K562 (cell line): ENCODE results near the gene STEAP2. TPM values are rescaled to one million over a fixed set of nuclear protein-coding genes. Genes with fewer than 3 reads are reported as not detected.

Experiments
- ARID1B ChIP-seq: fragments of 450-650 bp; IDR thresholded peaks from 2 replicates; pipeline ENCODE4 v1.6.1; 2016; ENCODE audit warnings: antibody characterized with exemption, mild to moderate bottlenecking, inconsistent platforms
- BRCA1 ChIP-seq, 2 experiments: fragments of 450-650 bp in 1 of 2; sonication (generic) in 1 of 2; formaldehyde crosslinking in 1 of 2; IDR thresholded peaks; 2 replicates each; pipeline versions ENCODE4 v1.5.0 to v1.6.1; 2017 to 2020; ENCODE audit warnings: mild to moderate bottlenecking in 1 of 2, missing genetic modification reagents in 1 of 2
- CBX1 ChIP-seq: sonication (generic); IDR thresholded peaks from 2 replicates; pipeline ENCODE4 v1.6.1; 2016; ENCODE audit warnings: antibody characterized with exemption, low read depth, mild to moderate bottlenecking
- CBX5 ChIP-seq: IDR thresholded peaks from 2 replicates; pipeline ENCODE4 v1.6.1; 2014; ENCODE audit warnings: low read depth, borderline replicate concordance
- CEBPB ChIP-seq: fragments of 450-650 bp; IDR thresholded peaks from 2 replicates; pipeline ENCODE4 v1.6.1; 2016; ENCODE audit warnings: missing genetic modification characterization, missing compliant biosample characterization
- CREB1 ChIP-seq, 2 experiments: sonication (generic) in 1 of 2; formaldehyde crosslinking in 1 of 2; IDR thresholded peaks; 2 replicates each; pipeline versions ENCODE4 v1.6.1 to v1.8.0; 2012 to 2022; ENCODE audit warnings: inconsistent platforms in 1 of 2, mild to moderate bottlenecking in 1 of 2, missing genetic modification reagents in 1 of 2, moderate library complexity in 1 of 2
- CTBP1 ChIP-seq: fragments of 450-650 bp; IDR thresholded peaks from 2 replicates; pipeline ENCODE4 v1.6.1; 2016; ENCODE audit warnings: borderline replicate concordance
- EP400 ChIP-seq: fragments of 450-650 bp; IDR thresholded peaks from 2 replicates; pipeline ENCODE4 v1.6.1; 2017; ENCODE audit warnings: antibody characterized with exemption, mild to moderate bottlenecking, moderate library complexity
- ESRRB ChIP-seq: fragments of 250-450 bp; sonication (Bioruptor Pico); IDR thresholded peaks from 2 replicates; pipeline ENCODE4 v1.5.0; 2020; ENCODE audit warnings: mild to moderate bottlenecking, moderate library complexity, borderline replicate concordance
- HCFC1 ChIP-seq: IDR thresholded peaks from 2 replicates; pipeline ENCODE4 v1.6.1; 2012; ENCODE audit warnings: low read depth, low read length, improper control_type of control experiment
- HEY1 ChIP-seq: fragments of 250-450 bp; sonication (Bioruptor Pico); IDR thresholded peaks from 2 replicates; pipeline ENCODE4 v1.5.0; 2020; ENCODE audit warnings: mild to moderate bottlenecking, moderate library complexity, borderline replicate concordance
- ILF3 ChIP-seq: fragments of 450-650 bp; IDR thresholded peaks from 2 replicates; pipeline ENCODE4 v1.6.1; 2018; ENCODE audit warnings: antibody characterized with exemption, mild to moderate bottlenecking, moderate library complexity, borderline replicate concordance
- L3MBTL2 ChIP-seq: fragments of 450-650 bp; IDR thresholded peaks from 2 replicates; pipeline ENCODE4 v1.6.1; 2016; ENCODE audit warnings: mild to moderate bottlenecking, moderate library complexity
- MCM3 ChIP-seq: fragments of 450-650 bp; IDR thresholded peaks from 2 replicates; pipeline ENCODE4 v1.6.1; 2016
- MYC ChIP-seq, 2 experiments: fragments of 250-450 bp in 1 of 2; sonication (Bioruptor Pico) in 1 of 2; IDR thresholded peaks; 2 replicates each; pipeline versions ENCODE4 v1.5.1 to v1.6.1; 2012 to 2021; ENCODE audit warnings: low read depth in 2 of 2, borderline replicate concordance in 1 of 2, improper control_type of control experiment in 1 of 2, low read length in 1 of 2, mild to moderate bottlenecking in 1 of 2, moderate library complexity in 1 of 2
- NCOA4 ChIP-seq: fragments of 450-650 bp; IDR thresholded peaks from 2 replicates; pipeline ENCODE4 v1.6.1; 2018; ENCODE audit warnings: mild to moderate bottlenecking; ENCODE audit not compliant: partially characterized antibody
- NFXL1 ChIP-seq: fragments of 450-650 bp; formaldehyde crosslinking; IDR thresholded peaks from 2 replicates; pipeline ENCODE4 v1.4.0; 2021; ENCODE audit warnings: mild to moderate bottlenecking
- NR2C1 ChIP-seq, 2 experiments: fragments of 450-650 bp; IDR thresholded peaks; 2 replicates each; pipeline ENCODE4 v1.6.1; 2017; ENCODE audit warnings: mild to moderate bottlenecking in 2 of 2, antibody characterized with exemption in 1 of 2, inconsistent platforms in 1 of 2, missing compliant biosample characterization in 1 of 2, missing genetic modification characterization in 1 of 2
- OTX1 ChIP-seq: fragments of 450-650 bp; formaldehyde crosslinking; IDR thresholded peaks from 2 replicates; pipeline ENCODE4 v1.4.0; 2022; ENCODE audit warnings: mild to moderate bottlenecking
- SMAD3 ChIP-seq: fragments of 450-650 bp; formaldehyde crosslinking; conservative IDR thresholded peaks from 2 replicates; pipeline ENCODE4 v1.4.0; 2020; ENCODE audit warnings: mild to moderate bottlenecking
- SMARCC2 ChIP-seq: fragments of 450-650 bp; IDR thresholded peaks from 2 replicates; pipeline ENCODE4 v1.6.1; 2017; ENCODE audit warnings: antibody characterized with exemption, moderate library complexity, mild to moderate bottlenecking, low read depth
- SRSF7 ChIP-seq: fragments of 200-400 bp; formaldehyde crosslinking; optimal IDR thresholded peaks from 2 replicates; pipeline ENCODE3; 2017; ENCODE audit warnings: mild to moderate bottlenecking, low read depth, low read length
- XRCC5 ChIP-seq: fragments of 200-400 bp; formaldehyde crosslinking; IDR thresholded peaks from 2 replicates; pipeline ENCODE4 v1.6.1; 2017; ENCODE audit warnings: low read depth, mild to moderate bottlenecking, low read length
- ZNF133 ChIP-seq: fragments of 250-450 bp; sonication (Bioruptor Pico); IDR thresholded peaks from 2 replicates; pipeline ENCODE4 v1.4.0; 2020; ENCODE audit warnings: mild to moderate bottlenecking
- ZNF143 ChIP-seq: sonication (generic); formaldehyde crosslinking; IDR thresholded peaks from 2 replicates; pipeline ENCODE4 v1.9.0; 2022; ENCODE audit warnings: mild to moderate bottlenecking, missing genetic modification reagents
- ZNF75A ChIP-seq: fragments of 450-650 bp; formaldehyde crosslinking; IDR thresholded peaks from 2 replicates; pipeline ENCODE4 v1.4.0; 2020; ENCODE audit warnings: mild to moderate bottlenecking
- ZNF76 ChIP-seq: fragments of 250-450 bp; sonication (Bioruptor Pico); IDR thresholded peaks from 2 replicates; pipeline ENCODE4 v1.4.0; 2020; ENCODE audit warnings: mild to moderate bottlenecking, moderate library complexity, borderline replicate concordance
- polyA plus RNA-seq, 8 experiments: library from polyadenylated mRNA; depleted of rRNA in 4 of 8; stranded (reverse) in 5 of 8; unstranded in 3 of 8; fragments of >200 nt; fragmentation: Nextera tagmentation in 2 of 8; fragmentation: Illumina TruSeq in 1 of 8; extraction: Ambion mirVana in 2 of 8; extraction: Trizol in 1 of 8; gene quantifications; 2 replicates each; pipeline versions ENCODE4 v1.2.1 to v1.2.3, GENCODE V29; 2011 to 2014; ENCODE audit warnings: inconsistent platforms in 1 of 8, missing spikeins in 1 of 8
- total RNA-seq, 7 experiments: library from RNA; depleted of rRNA in 6 of 7; stranded (reverse); fragments of >200 nt in 6 of 7; fragmentation: Illumina TruSeq in 2 of 7; extraction: Trizol in 2 of 7; gene quantifications; 2 replicates each; pipeline versions ENCODE4 v1.2.1 to v1.2.3, GENCODE V29; 2011 to 2021; ENCODE audit warnings: low replicate concordance in 1 of 7
- TF ChIP-seq, protein P1 (sequence below): fragments of 450-650 bp; IDR thresholded peaks from 2 replicates; pipeline ENCODE4 v1.6.1; 2018; ENCODE audit warnings: mild to moderate bottlenecking, low read depth; ENCODE audit not compliant: partially characterized antibody

STEAP2 gene
- total and polyA plus RNA-seq, 9 of the 15 experiments (the other 6 are each of a cell fraction or from before 2014, with no cell fraction given) = 0.02 to 0.03 TPM; not detected in 7

DNA sequence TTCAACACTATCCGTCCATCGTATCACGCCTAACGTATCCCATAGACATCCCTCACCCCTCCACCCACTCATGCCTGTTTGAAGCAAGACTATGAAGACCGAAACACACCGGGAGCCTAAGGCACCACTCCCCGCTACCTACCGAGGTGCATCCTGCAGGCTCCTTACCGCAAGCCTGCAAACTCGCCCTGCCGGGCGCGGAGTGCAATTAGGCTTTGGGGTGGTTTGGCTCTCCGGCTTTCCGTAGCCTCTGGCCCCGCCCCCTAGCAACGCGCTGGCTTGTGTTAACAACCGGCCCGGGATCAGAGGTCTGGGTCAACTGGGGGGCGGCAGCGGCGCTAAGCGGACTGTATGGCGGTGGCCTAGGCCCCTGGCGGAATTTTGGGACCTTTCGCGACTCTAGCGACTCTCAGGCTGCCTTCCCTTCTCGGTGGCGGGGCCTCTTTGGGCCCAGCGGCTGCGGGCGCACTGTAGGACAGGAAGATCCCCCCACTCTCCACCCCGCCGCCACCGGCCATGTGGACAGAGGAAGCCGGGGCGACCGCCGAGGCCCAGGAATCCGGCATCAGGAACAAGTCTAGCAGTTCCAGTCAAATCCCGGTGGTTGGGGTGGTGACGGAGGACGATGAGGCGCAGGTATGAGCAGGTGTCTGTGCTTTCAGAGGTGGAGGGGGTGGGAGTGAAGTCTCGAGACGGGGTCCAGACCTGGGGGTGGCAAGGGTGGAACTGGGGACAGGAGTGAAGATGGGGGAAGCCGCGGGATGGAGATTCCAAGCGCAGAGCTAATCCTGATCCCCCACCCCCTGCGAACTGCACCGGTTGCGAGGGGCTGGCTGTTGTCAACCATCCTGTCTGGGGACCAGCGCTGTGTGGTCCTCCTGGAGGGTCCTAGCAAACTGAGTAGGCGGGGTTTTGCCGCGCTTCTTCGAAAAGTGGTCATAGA, 33.6 kb downstream of the STEAP2 start, which contains the start of gene CFAP69 (continued):
- TF ChIP-seq SMARCC2 (no peak), MCM3 (no peak), MYC (IDR thresholded peaks at IDR 0.05; ENCODE audit: low read depth, low read length) (peak; percentile 45; the same call in 1 of the 2 replicates), MYC (CRISPR knock-in tag; IDR thresholded peaks at IDR 0.05; ENCODE audit: borderline replicate concordance, low read depth) (no peak), NCOA4 (no peak), CREB1 (IDR thresholded peaks at IDR 0.05) (no peak), CREB1 (CRISPR knock-in tag; IDR thresholded peaks at IDR 0.05) (peak; percentile 37; the same call in 1 of the 2 replicates), CTBP1 (peak; percentile 69; the same call in 1 of the 2 replicates), ZNF76 (CRISPR knock-in tag) (no peak), SMAD3 (CRISPR knock-in tag) (no peak), SRSF7 (no peak), ESRRB (CRISPR knock-in tag) (no peak), ZNF75A (CRISPR knock-in tag) (0 out of 2 replicates have a peak, but pooled peaks have one; percentile 3), BRCA1 (IDR thresholded peaks at IDR 0.05) (no peak), BRCA1 (CRISPR knock-in tag; IDR thresholded peaks at IDR 0.05) (no peak), ZNF143 (CRISPR knock-in tag) (no peak), NR2C1 (IDR thresholded peaks at IDR 0.05) (peak; percentile 65), NR2C1 (tag; IDR thresholded peaks at IDR 0.05) (peak; percentile 81), EP400 (0 out of 2 replicates have a peak, but pooled peaks have one; percentile 22), NFXL1 (CRISPR knock-in tag) (no peak), ZNF133 (CRISPR knock-in tag) (no peak), L3MBTL2 (peak; percentile 65), ILF3 (no peak), OTX1 (CRISPR knock-in tag) (0 out of 2 replicates have a peak, but pooled peaks have one; percentile 58), HEY1 (CRISPR knock-in tag) (no peak), CEBPB (tag) (no peak), CBX1 (peak; percentile 64; the same call in 1 of the 2 replicates), HCFC1 (peak; percentile 67), ARID1B (peak; percentile 22; the same call in 1 of the 2 replicates), CBX5 (no peak), XRCC5 (no peak)
- TF ChIP-seq, protein P1, sequence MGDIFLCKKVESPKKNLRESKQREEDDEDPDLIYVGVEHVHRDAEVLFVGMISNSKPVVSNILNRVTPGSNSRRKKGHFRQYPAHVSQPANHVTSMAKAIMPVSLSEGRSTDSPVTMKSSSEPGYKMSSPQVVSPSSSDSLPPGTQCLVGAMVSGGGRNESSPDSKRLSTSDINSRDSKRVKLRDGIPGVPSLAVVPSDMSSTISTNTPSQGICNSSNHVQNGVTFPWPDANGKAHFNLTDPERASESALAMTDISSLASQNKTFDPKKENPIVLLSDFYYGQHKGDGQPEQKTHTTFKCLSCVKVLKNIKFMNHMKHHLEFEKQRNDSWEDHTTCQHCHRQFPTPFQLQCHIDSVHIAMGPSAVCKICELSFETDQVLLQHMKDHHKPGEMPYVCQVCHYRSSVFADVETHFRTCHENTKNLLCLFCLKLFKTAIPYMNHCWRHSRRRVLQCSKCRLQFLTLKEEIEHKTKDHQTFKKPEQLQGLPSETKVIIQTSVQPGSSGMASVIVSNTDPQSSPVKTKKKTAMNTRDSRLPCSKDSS = no peak
